NCI-H187 treated with DMSO at 0.1 percent for 48 hours (cell line): ENCODE measurements around the gene CACNA2D3.
"Not testable (repeated sequence)": the region's sequence is repeated elsewhere in the genome, so short reads cannot be mapped to it uniquely, and the experiment has no call there.

ENCODE experiments used
- DNase-seq: peaks from one replicate; lab custom pipeline; 2025; lab: John Stamatoyannopoulos, UW

Gene CACNA2D3

GRCh38 chr3:54966979-54967378 is 844.6 kb downstream of the CACNA2D3 start:
- DNase-seq: no peak

- no peak for DNase-seq
These were observed 845.4 kb downstream of the CACNA2D3 start for GRCh38 chr3:54967731-54968161.

- DNase-seq: no peak
These were observed 846.3 kb downstream of the CACNA2D3 start for GRCh38 chr3:54968546-54969172.

GRCh38 chr3:54969652-54970051 is 847.3 kb downstream of the CACNA2D3 start:
- DNase-seq: no peak

GRCh38 chr3:54970895-54971294 is 848.5 kb downstream of the CACNA2D3 start:
- DNase-seq: no peak

GRCh38 chr3:54977439-54977838 is 855.1 kb downstream of the CACNA2D3 start:
- no peak for DNase-seq

- DNase-seq: not testable (repeated sequence)
These were observed 855.6 kb downstream of the CACNA2D3 start for GRCh38 chr3:54977946-54978345.

- no peak for DNase-seq
These were observed 860.5 kb downstream of the CACNA2D3 start for GRCh38 chr3:54982807-54983206.

- DNase-seq: no peak
These were observed 861.1 kb downstream of the CACNA2D3 start for GRCh38 chr3:54983266-54984099.

- no peak for DNase-seq
These were observed 863.5 kb downstream of the CACNA2D3 start for GRCh38 chr3:54985856-54986255.

GRCh38 chr3:54986294-54986693 is 863.9 kb downstream of the CACNA2D3 start:
- DNase-seq: no peak

GRCh38 chr3:54987719-54988118 is 865.4 kb downstream of the CACNA2D3 start:
- no peak for DNase-seq

- no peak for DNase-seq
These were observed 866.0 kb downstream of the CACNA2D3 start for GRCh38 chr3:54988302-54988837.

GRCh38 chr3:54988838-54989630 is 866.7 kb downstream of the CACNA2D3 start:
- DNase-seq: no peak

GRCh38 chr3:54994111-54994513 is 871.8 kb downstream of the CACNA2D3 start:
- no peak for DNase-seq

- no peak for DNase-seq
These were observed 876.8 kb downstream of the CACNA2D3 start for GRCh38 chr3:54999159-54999558.

- no peak for DNase-seq
These were observed 877.5 kb downstream of the CACNA2D3 start for GRCh38 chr3:54999811-55000210.

- DNase-seq: no peak
These were observed 878.2 kb downstream of the CACNA2D3 start for GRCh38 chr3:55000546-55000945.

- no peak for DNase-seq
These were observed 878.6 kb downstream of the CACNA2D3 start for GRCh38 chr3:55000953-55001352.

GRCh38 chr3:55002416-55002930 is 880.1 kb downstream of the CACNA2D3 start:
- DNase-seq: no peak

GRCh38 chr3:55006244-55006676 is 883.9 kb downstream of the CACNA2D3 start:
- DNase-seq: no peak

GRCh38 chr3:55007971-55008370 is 885.6 kb downstream of the CACNA2D3 start:
- no peak for DNase-seq
